Fibroblast of mammary gland (primary cell): Measurements from ENCODE around the gene SLC35F3.
"Not testable (repeated sequence)": the region's sequence is repeated elsewhere in the genome, so short reads cannot be mapped to it uniquely, and the experiment has no call there.

Experiments used
- DNase-seq: peaks from one replicate; pipeline ENCODE4 v3.0.0-alpha.2; 2010; ENCODE audit warnings: low read depth
- H3K4me3 ChIP-seq: 2 replicates; pipeline ENCODE4 v1.5.1; 2011; ENCODE audit warnings: low read depth, mild to moderate bottlenecking, low read length, moderate library complexity; ENCODE audit not compliant: control insufficient read depth
- TF ChIP-seq, protein P1 (sequence below): conservative IDR thresholded peaks from 2 replicates; pipeline ENCODE4 v1.5.1; 2011; ENCODE audit warnings: low read depth, low read length, inconsistent platforms; ENCODE audit not compliant: control insufficient read depth, insufficient read depth

The SLC35F3 gene

DNA sequence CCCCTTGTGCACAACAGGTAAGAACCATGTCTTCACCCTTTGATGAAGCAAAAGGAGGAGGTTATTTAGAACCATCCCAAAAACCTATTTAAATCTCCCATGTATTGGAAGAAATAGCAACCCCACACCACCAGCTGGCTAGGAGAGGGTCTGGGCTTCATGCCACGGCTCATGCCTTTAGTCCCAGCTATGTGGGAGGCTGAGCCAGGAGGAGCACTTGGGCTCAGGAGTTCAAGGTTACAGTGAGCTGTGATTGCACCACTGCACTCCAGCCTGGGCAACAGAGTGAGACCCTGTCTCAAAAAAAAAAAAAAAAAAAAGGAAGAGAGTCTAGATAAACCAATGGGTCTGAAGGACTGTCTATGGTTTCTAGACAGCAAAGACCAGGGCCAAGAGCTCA, 270.9 kb downstream of the SLC35F3 start:
- no peak overlapping the region for H3K4me3 ChIP-seq
- no peak for DNase-seq
- TF ChIP-seq, protein P1, sequence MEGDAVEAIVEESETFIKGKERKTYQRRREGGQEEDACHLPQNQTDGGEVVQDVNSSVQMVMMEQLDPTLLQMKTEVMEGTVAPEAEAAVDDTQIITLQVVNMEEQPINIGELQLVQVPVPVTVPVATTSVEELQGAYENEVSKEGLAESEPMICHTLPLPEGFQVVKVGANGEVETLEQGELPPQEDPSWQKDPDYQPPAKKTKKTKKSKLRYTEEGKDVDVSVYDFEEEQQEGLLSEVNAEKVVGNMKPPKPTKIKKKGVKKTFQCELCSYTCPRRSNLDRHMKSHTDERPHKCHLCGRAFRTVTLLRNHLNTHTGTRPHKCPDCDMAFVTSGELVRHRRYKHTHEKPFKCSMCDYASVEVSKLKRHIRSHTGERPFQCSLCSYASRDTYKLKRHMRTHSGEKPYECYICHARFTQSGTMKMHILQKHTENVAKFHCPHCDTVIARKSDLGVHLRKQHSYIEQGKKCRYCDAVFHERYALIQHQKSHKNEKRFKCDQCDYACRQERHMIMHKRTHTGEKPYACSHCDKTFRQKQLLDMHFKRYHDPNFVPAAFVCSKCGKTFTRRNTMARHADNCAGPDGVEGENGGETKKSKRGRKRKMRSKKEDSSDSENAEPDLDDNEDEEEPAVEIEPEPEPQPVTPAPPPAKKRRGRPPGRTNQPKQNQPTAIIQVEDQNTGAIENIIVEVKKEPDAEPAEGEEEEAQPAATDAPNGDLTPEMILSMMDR, result no peak

DNA sequence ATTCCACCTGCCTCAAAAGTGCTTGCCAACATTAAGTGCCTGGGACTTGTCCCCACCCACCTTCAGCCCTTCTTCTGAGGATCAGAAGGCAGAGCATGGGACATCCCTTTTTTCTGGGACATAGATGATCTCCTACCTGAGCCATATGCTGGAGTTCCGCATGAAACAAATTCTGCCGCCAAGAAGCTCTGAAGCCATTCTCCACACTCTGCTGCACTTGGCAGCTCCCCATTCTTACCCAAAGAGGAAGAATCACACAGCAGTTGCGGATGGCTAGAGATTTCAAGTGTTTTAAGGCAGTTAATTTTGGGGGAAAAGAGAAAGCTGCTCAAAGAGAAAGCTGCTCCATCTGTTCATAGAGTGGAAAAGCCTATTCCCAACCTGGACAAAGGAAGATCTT, 271.5 kb downstream of the SLC35F3 start:
- H3K4me3 ChIP-seq, result no peak overlapping the region
- TF ChIP-seq, protein P1, result no peak
- no peak for DNase-seq

DNA sequence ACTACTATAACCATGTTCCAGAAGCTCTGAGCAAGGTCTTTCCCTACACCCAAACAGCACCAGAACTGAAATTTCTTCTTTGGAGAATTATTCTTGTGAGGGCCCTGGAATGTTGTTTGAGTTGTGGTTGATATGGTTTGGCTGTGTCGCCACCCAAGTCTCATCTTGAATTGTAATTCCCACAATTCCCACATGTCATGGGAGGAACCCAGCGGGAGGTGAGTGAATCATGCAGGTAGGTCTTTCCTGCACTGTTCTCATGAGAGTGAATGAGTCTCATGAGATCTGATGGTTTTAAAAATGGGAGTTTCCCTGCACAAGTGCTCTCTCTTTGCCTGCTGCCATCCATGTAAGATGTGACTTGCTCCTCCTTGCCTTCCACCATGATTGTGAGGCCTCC, 272.4 kb downstream of the SLC35F3 start:
- not testable (repeated sequence) for DNase-seq, H3K4me3 ChIP-seq

DNA sequence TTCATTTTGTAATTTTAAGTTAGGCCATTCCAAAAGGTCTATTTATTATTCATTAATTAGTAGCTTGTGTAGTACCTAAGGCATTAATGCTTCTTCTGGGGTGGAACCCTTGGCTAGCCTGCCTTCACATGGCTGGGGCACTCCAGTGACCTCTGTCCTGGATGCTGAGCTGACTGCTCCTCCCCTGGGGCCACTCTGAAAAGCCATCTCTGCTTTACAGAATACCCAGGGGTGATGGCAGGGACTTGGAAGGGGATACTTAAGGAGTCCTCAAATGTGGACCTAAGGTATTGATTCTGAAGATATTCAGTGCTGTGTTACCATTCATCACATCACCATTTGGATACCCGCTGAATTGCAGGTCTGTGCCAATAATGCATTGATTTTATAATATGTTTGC, 281.0 kb downstream of the SLC35F3 start:
- no peak for DNase-seq
- no peak overlapping the region for H3K4me3 ChIP-seq
- TF ChIP-seq, protein P1, result no peak

DNA sequence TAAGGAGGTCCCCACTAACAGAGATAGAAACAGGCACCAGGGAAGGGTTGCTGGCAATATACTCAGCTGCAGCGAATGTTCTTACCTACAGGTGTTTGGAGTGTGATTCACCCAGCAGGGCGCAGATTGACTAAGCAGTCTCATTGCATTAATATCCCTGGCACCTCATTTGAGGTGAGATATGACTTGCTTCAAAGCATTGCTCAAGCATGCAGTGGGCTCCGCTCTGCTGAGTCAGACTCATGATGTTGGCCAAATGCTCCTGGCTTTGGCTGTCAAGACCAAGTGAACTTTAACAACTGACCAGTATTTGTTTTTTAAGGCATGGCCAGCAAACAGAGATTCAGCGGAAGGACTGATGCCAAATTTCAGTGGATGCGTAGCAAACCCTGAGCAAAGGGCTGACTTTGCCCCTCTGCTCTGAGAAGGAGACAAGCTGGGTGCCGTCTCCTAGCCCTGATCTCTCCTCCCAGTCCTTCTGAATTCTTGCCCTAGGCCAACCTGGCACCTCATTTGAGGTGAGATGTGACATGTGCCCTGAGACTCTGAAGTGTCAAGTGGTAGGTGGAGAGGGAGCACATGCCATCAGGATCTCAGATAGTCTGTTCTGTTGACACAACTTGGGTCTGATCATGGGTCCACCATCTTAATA, 281.7 kb downstream of the SLC35F3 start:
- peak; percentile 10 for DNase-seq
- H3K4me3 ChIP-seq, result no peak overlapping the region
- TF ChIP-seq, protein P1, result no peak

DNA sequence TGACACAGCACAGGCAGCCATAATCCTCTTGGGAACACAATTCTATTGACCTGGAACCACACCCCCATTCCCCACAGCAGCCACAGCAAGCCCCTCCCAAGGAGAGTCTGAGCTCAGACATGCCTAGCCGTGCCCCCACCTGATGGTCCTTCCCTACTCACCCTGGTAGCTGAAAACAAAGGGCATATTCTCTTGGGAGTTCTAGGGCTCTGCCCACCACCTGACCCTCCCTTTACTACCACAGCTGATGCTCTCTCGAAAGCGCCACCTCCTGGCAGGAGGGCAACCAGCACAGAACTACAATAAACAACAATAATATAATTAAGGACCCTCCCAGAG, 283.9 kb downstream of the SLC35F3 start:
- no peak overlapping the region for H3K4me3 ChIP-seq
- TF ChIP-seq, protein P1, result no peak
- DNase-seq, result no peak

DNA sequence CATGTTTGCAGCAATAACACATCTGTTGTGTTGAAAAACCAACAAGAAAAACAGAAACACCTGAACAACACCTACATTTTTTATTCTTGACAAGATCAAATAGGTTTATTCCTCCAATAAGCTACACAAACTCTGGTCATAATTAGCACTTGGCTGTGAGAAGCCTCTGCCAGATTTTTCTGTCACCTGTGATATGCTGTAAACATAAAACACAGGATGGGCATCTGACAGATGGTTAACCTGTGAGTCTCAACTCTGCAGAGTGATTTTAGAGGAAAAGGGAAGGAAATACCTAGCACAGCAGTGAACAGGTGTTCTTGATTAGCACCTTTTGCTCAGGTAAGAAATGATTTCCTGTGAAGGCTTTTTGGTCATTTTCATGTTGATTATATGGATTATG, 293.4 kb downstream of the SLC35F3 start:
- TF ChIP-seq, protein P1, result no peak
- no peak overlapping the region for H3K4me3 ChIP-seq
- DNase-seq, result no peak
